GM12878 (cell line): ENCODE data around the gene CELF2. TPM values are rescaled to one million over a fixed set of nuclear protein-coding genes. Genes with fewer than 3 reads are reported as not detected.

ENCODE experiments used
- CBFB ChIP-seq: IDR thresholded peaks from 2 replicates; pipeline ENCODE4 v1.6.1; 2016; ENCODE audit warnings: antibody characterized with exemption, low read depth
- CREB1 ChIP-seq: IDR thresholded peaks from 2 replicates; pipeline ENCODE4 v1.6.1; 2012; ENCODE audit warnings: low read depth, mild to moderate bottlenecking, inconsistent platforms
- CREM ChIP-seq: IDR thresholded peaks from 2 replicates; pipeline ENCODE4 v1.6.1; 2014; ENCODE audit warnings: antibody characterized with exemption, low read depth
- EGR1 ChIP-seq, 2 experiments: IDR thresholded peaks; 1 replicate in 1 of 2; 2 replicates in 1 of 2; pipeline ENCODE4 v1.6.1; 2011 to 2012; ENCODE audit warnings: low read depth in 2 of 2, low read length in 2 of 2, borderline replicate concordance in 1 of 2, mild to moderate bottlenecking in 1 of 2, moderate library complexity in 1 of 2
- ETV6 ChIP-seq, 2 experiments: fragments of 450-650 bp in 1 of 2; IDR thresholded peaks in 1 of 2; conservative IDR thresholded peaks in 1 of 2; 2 replicates each; pipeline ENCODE4 v1.6.1; 2014; ENCODE audit warnings: antibody characterized with exemption in 1 of 2, borderline replicate concordance in 1 of 2, low read depth in 1 of 2, mild to moderate bottlenecking in 1 of 2, moderate library complexity in 1 of 2
- EZH2 ChIP-seq: IDR thresholded peaks from 2 replicates; pipeline ENCODE4 v1.6.1; 2012; ENCODE audit warnings: low read depth, mild to moderate bottlenecking, control low read depth, inconsistent platforms, low read length, borderline replicate concordance; ENCODE audit not compliant: control insufficient read depth
- MEF2A ChIP-seq: IDR thresholded peaks from 2 replicates; pipeline ENCODE4 v1.6.1; 2011; ENCODE audit warnings: low read depth, mild to moderate bottlenecking, low read length, moderate library complexity; ENCODE audit not compliant: insufficient read depth
- MTA2 ChIP-seq: fragments of 450-650 bp; IDR thresholded peaks from 2 replicates; pipeline ENCODE4 v1.6.1; 2016; ENCODE audit warnings: low read depth, mild to moderate bottlenecking, moderate library complexity
- MTA3 ChIP-seq: IDR thresholded peaks from 2 replicates; pipeline ENCODE4 v1.6.1; 2012; ENCODE audit warnings: low read length, inconsistent platforms, borderline replicate concordance
- PAX5 ChIP-seq: IDR thresholded peaks from 2 replicates; pipeline ENCODE4 v1.6.1; 2011; ENCODE audit warnings: low read depth, low read length, borderline replicate concordance
- TCF12 ChIP-seq: IDR thresholded peaks from 2 replicates; pipeline ENCODE4 v1.6.1; 2011; ENCODE audit warnings: low read depth, mild to moderate bottlenecking, low read length
- TCF3 ChIP-seq: IDR thresholded peaks from 2 replicates; pipeline ENCODE4 v1.6.1; 2012; ENCODE audit warnings: low read depth, mild to moderate bottlenecking, low read length, borderline replicate concordance; ENCODE audit not compliant: insufficient read depth
- ZNF217 ChIP-seq: fragments of 450-650 bp; IDR thresholded peaks from 2 replicates; pipeline ENCODE4 v1.6.1; 2017; ENCODE audit warnings: antibody characterized with exemption, mild to moderate bottlenecking
- polyA plus RNA-seq, 11 experiments: library from polyadenylated mRNA; depleted of rRNA in 4 of 11; unstranded in 6 of 11; stranded (reverse) in 5 of 11; fragments of >200 nt; fragmentation: Nextera tagmentation in 4 of 11; fragmentation: Illumina TruSeq in 1 of 11; extraction: Ambion mirVana in 4 of 11; extraction: Trizol in 1 of 11; gene quantifications; 1 replicate in 1 of 11; 2 replicates in 10 of 11; pipeline versions ENCODE4 v1.2.1 to v1.2.3, GENCODE V29; 2011 to 2016; ENCODE audit warnings: inconsistent platforms in 2 of 11, missing spikeins in 2 of 11, low read depth in 1 of 11
- total RNA-seq, 4 experiments: library from RNA; depleted of rRNA in 3 of 4; stranded (reverse); fragments of >200 nt in 3 of 4; fragmentation: Illumina TruSeq in 1 of 4; extraction: Trizol in 1 of 4; gene quantifications; 2 replicates each; pipeline versions ENCODE4 v1.2.1 to v1.2.3, GENCODE V29; 2013 to 2021
- TF ChIP-seq, protein P1 (sequence below): fragments of 450-650 bp; IDR thresholded peaks from 2 replicates; pipeline ENCODE4 v1.6.1; 2017; ENCODE audit warnings: mild to moderate bottlenecking, low read depth, inconsistent platforms; ENCODE audit not compliant: poor library complexity, severe bottlenecking
- TF ChIP-seq, protein P2 (sequence below): fragments of 450-650 bp; IDR thresholded peaks from 2 replicates; pipeline ENCODE4 v1.6.1; 2016; ENCODE audit warnings: mild to moderate bottlenecking, moderate library complexity, borderline replicate concordance
- TF ChIP-seq, protein P3 (sequence below): IDR thresholded peaks from 2 replicates; pipeline ENCODE4 v1.6.1; 2012; ENCODE audit warnings: low read length, inconsistent platforms
- TF ChIP-seq, protein P4 (sequence below): fragments of 150-350 bp; IDR thresholded peaks from 2 replicates; pipeline ENCODE4 v1.6.1; 2016; ENCODE audit warnings: low read depth, low read length

Gene CELF2
- total and polyA plus RNA-seq, 10 of the 15 experiments (the other 5 are each of a cell fraction or from before 2014, with no cell fraction given): 20.8 to 129 (median 86.3) TPM

DNA sequence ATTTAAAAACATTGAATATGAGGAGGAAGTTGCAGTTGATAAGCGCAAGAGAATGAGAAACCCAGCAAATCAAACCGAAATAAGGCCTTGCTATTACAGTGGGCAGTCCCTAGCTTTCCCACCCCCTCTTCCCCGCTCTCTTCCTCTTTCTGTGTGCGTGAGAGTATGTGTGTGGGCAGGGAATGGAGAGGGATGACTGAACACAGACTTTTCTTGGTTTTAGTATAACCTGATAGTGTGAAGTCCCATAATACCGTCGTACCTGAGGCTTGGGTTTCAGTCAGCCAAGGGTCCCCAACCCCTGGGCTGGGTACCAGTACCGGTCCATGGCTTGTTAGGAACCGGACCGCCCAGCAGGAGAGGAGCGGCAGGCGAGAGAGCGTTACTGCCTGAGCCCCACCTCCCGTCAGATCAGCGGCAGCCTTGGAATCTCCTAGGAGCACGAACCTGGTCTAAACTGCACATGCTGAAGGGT, 255.3 kb downstream of the CELF2 start (continued):
- TF ChIP-seq ETV6 (conservative IDR thresholded peaks at IDR 0.05 in 1 of 2, IDR thresholded peaks at IDR 0.05 in 1 of 2; ENCODE audit: borderline replicate concordance in 1 of 2, low read depth in 1 of 2) (peak in 1 of 2 experiments; percentile 85; a peak in 2 of 4 replicates), CREB1 (peak; percentile 44; the same call in 1 of the 2 replicates), EGR1 (IDR thresholded peaks at IDR 0.05; ENCODE audit: borderline replicate concordance in 1 of 2, low read depth in 2 of 2, low read length in 2 of 2) (peak in 1 of 2 experiments; percentile 84; a peak in 2 of 3 replicates), MTA3 (peak; percentile 92; the same call in 1 of the 2 replicates), ZNF217 (peak; percentile 61), CREM (peak; percentile 88), TCF3 (peak; percentile 90; the same call in 1 of the 2 replicates), MEF2A (peak; percentile 72; the same call in 1 of the 2 replicates), MTA2 (peak; percentile 62), PAX5 (peak; percentile 83; the same call in 1 of the 2 replicates), CBFB (peak; percentile 57; the same call in 1 of the 2 replicates), TCF12 (peak; percentile 35; the same call in 1 of the 2 replicates), EZH2 (no peak)
- TF ChIP-seq, protein P1, sequence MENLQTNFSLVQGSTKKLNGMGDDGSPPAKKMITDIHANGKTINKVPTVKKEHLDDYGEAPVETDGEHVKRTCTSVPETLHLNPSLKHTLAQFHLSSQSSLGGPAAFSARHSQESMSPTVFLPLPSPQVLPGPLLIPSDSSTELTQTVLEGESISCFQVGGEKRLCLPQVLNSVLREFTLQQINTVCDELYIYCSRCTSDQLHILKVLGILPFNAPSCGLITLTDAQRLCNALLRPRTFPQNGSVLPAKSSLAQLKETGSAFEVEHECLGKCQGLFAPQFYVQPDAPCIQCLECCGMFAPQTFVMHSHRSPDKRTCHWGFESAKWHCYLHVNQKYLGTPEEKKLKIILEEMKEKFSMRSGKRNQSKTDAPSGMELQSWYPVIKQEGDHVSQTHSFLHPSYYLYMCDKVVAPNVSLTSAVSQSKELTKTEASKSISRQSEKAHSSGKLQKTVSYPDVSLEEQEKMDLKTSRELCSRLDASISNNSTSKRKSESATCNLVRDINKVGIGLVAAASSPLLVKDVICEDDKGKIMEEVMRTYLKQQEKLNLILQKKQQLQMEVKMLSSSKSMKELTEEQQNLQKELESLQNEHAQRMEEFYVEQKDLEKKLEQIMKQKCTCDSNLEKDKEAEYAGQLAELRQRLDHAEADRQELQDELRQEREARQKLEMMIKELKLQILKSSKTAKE: peak; percentile 17
- TF ChIP-seq, protein P2, sequence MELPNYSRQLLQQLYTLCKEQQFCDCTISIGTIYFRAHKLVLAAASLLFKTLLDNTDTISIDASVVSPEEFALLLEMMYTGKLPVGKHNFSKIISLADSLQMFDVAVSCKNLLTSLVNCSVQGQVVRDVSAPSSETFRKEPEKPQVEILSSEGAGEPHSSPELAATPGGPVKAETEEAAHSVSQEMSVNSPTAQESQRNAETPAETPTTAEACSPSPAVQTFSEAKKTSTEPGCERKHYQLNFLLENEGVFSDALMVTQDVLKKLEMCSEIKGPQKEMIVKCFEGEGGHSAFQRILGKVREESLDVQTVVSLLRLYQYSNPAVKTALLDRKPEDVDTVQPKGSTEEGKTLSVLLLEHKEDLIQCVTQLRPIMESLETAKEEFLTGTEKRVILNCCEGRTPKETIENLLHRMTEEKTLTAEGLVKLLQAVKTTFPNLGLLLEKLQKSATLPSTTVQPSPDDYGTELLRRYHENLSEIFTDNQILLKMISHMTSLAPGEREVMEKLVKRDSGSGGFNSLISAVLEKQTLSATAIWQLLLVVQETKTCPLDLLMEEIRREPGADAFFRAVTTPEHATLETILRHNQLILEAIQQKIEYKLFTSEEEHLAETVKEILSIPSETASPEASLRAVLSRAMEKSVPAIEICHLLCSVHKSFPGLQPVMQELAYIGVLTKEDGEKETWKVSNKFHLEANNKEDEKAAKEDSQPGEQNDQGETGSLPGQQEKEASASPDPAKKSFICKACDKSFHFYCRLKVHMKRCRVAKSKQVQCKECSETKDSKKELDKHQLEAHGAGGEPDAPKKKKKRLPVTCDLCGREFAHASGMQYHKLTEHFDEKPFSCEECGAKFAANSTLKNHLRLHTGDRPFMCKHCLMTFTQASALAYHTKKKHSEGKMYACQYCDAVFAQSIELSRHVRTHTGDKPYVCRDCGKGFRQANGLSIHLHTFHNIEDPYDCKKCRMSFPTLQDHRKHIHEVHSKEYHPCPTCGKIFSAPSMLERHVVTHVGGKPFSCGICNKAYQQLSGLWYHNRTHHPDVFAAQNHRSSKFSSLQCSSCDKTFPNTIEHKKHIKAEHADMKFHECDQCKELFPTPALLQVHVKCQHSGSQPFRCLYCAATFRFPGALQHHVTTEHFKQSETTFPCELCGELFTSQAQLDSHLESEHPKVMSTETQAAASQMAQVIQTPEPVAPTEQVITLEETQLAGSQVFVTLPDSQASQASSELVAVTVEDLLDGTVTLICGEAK: no peak
- TF ChIP-seq, protein P3, sequence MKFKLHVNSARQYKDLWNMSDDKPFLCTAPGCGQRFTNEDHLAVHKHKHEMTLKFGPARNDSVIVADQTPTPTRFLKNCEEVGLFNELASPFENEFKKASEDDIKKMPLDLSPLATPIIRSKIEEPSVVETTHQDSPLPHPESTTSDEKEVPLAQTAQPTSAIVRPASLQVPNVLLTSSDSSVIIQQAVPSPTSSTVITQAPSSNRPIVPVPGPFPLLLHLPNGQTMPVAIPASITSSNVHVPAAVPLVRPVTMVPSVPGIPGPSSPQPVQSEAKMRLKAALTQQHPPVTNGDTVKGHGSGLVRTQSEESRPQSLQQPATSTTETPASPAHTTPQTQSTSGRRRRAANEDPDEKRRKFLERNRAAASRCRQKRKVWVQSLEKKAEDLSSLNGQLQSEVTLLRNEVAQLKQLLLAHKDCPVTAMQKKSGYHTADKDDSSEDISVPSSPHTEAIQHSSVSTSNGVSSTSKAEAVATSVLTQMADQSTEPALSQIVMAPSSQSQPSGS: peak; percentile 90
- TF ChIP-seq, protein P4, sequence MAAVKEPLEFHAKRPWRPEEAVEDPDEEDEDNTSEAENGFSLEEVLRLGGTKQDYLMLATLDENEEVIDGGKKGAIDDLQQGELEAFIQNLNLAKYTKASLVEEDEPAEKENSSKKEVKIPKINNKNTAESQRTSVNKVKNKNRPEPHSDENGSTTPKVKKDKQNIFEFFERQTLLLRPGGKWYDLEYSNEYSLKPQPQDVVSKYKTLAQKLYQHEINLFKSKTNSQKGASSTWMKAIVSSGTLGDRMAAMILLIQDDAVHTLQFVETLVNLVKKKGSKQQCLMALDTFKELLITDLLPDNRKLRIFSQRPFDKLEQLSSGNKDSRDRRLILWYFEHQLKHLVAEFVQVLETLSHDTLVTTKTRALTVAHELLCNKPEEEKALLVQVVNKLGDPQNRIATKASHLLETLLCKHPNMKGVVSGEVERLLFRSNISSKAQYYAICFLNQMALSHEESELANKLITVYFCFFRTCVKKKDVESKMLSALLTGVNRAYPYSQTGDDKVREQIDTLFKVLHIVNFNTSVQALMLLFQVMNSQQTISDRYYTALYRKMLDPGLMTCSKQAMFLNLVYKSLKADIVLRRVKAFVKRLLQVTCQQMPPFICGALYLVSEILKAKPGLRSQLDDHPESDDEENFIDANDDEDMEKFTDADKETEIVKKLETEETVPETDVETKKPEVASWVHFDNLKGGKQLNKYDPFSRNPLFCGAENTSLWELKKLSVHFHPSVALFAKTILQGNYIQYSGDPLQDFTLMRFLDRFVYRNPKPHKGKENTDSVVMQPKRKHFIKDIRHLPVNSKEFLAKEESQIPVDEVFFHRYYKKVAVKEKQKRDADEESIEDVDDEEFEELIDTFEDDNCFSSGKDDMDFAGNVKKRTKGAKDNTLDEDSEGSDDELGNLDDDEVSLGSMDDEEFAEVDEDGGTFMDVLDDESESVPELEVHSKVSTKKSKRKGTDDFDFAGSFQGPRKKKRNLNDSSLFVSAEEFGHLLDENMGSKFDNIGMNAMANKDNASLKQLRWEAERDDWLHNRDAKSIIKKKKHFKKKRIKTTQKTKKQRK: no peak
